HFFc6 (cell line): Measurements from ENCODE around the gene EPHA6. TPM values are rescaled to one million over a fixed set of nuclear protein-coding genes. Genes with fewer than 3 reads are reported as not detected.
"Not testable (repeated sequence)": the region's sequence is repeated elsewhere in the genome, so short reads cannot be mapped to it uniquely, and the experiment has no call there.

ENCODE experiments used
- DNase-seq: peaks from one replicate; pipeline ENCODE4 v3.0.0-alpha.2; 2018
- H3K27ac Mint-ChIP-seq: 2 replicates; pipeline ENCODE4 v1.8.0; 2020; ENCODE audit warnings: mild to moderate bottlenecking, mixed read lengths
- H3K27me3 Mint-ChIP-seq: 2 replicates; pipeline ENCODE4 v1.8.0; 2021; ENCODE audit warnings: mild to moderate bottlenecking, moderate library complexity, mixed read lengths; ENCODE audit not compliant: insufficient read depth
- H3K36me3 Mint-ChIP-seq: 2 replicates; pipeline ENCODE4 v1.8.0; 2021; ENCODE audit warnings: low read depth, mixed read lengths
- H3K4me1 Mint-ChIP-seq: 2 replicates; pipeline ENCODE4 v1.8.0; 2020; ENCODE audit warnings: low read depth, mixed read lengths
- H3K4me3 Mint-ChIP-seq: 2 replicates; pipeline ENCODE4 v1.8.0; 2020; ENCODE audit warnings: mild to moderate bottlenecking, moderate library complexity, mixed read lengths
- H3K9me3 Mint-ChIP-seq: 2 replicates; pipeline ENCODE4 v1.8.0; 2020; ENCODE audit warnings: mild to moderate bottlenecking, mixed read lengths
- CTCF ChIP-seq: fragments of 200-600 bp; sonication (generic); IDR thresholded peaks from 2 replicates; pipeline ENCODE4 v1.5.0; 2021; ENCODE audit warnings: antibody characterized with exemption, mild to moderate bottlenecking
- total RNA-seq, 6 experiments: library from RNA; stranded (reverse); fragmentation: NEBNext Ultra II Directional; extraction: Animal tissue kit (Norgen Biotek cat#: 25700); gene quantifications; 2 replicates in 1 of 6; 3 replicates in 5 of 6; pipeline ENCODE4 v1.2.3, GENCODE V29; 2021

Gene EPHA6
- total RNA-seq, 6 experiments from 2014 or later = not detected

GRCh38 chr3:97269202-97269601 lies 454.8 kb downstream of the EPHA6 start:
- Mint-ChIP-seq H3K27ac (no peak overlapping the region), H3K4me3 (no peak overlapping the region), H3K9me3 (peaks cover 11% of the 10 kb centered on the region; the same call in 1 of the 2 replicates)

GRCh38 chr3:97276879-97277550 lies 462.6 kb downstream of the EPHA6 start:
- peaks cover 32% of the 10 kb centered on the region for H3K9me3 Mint-ChIP-seq
- H3K4me3 Mint-ChIP-seq, H3K4me1 Mint-ChIP-seq, H3K27ac Mint-ChIP-seq, H3K27me3 Mint-ChIP-seq, H3K36me3 Mint-ChIP-seq, DNase-seq: not testable (repeated sequence)

More at GRCh38 chr3:97269202-97269601, 454.8 kb downstream of the EPHA6 start:
- H3K4me1 Mint-ChIP-seq = no peaks in the 10 kb centered on the region
- no peak for TF ChIP-seq CTCF
- H3K36me3 Mint-ChIP-seq = no peaks in the 10 kb centered on the region
- DNase-seq = no peak
- no peaks in the 10 kb centered on the region; the same call in 1 of the 2 replicates for H3K27me3 Mint-ChIP-seq

- TF ChIP-seq CTCF = no peak
- no peak for DNase-seq
- Mint-ChIP-seq H3K27me3 (no peaks in the 10 kb centered on the region), H3K4me3 (no peak overlapping the region), H3K9me3 (peaks cover 37% of the 10 kb centered on the region), H3K27ac (no peak overlapping the region), H3K36me3 (no peaks in the 10 kb centered on the region; the same call in 1 of the 2 replicates), H3K4me1 (no peaks in the 10 kb centered on the region)
Measured at GRCh38 chr3:97277708-97278107, 463.3 kb downstream of the EPHA6 start.

GRCh38 chr3:97278506-97278905 lies 464.1 kb downstream of the EPHA6 start:
- Mint-ChIP-seq H3K4me3 (no peak overlapping the region), H3K4me1 (no peaks in the 10 kb centered on the region), H3K36me3 (no peaks in the 10 kb centered on the region; the same call in 1 of the 2 replicates), H3K27ac (no peak overlapping the region), H3K27me3 (no peaks in the 10 kb centered on the region), H3K9me3 (peaks cover 31% of the 10 kb centered on the region)
- no peak for DNase-seq
- TF ChIP-seq CTCF = no peak

- Mint-ChIP-seq H3K27ac (no peak overlapping the region), H3K36me3 (no peaks in the 10 kb centered on the region; the same call in 1 of the 2 replicates), H3K4me3 (no peak overlapping the region), H3K9me3 (peaks cover 64% of the 10 kb centered on the region), H3K27me3 (no peaks in the 10 kb centered on the region), H3K4me1 (no peaks in the 10 kb centered on the region)
- no peak for DNase-seq
- no peak for TF ChIP-seq CTCF
Measured at GRCh38 chr3:97291901-97292300, 477.5 kb downstream of the EPHA6 start.

- peaks cover 60% of the 10 kb centered on the region for H3K9me3 Mint-ChIP-seq
- H3K27me3 Mint-ChIP-seq = no peaks in the 10 kb centered on the region
- DNase-seq = no peak
- H3K27ac Mint-ChIP-seq = no peak overlapping the region
- no peak overlapping the region for H3K4me3 Mint-ChIP-seq
- no peaks in the 10 kb centered on the region for H3K4me1 Mint-ChIP-seq
- H3K36me3 Mint-ChIP-seq = no peaks in the 10 kb centered on the region; the same call in 1 of the 2 replicates
- no peak for TF ChIP-seq CTCF
Measured at GRCh38 chr3:97293596-97294131, 479.3 kb downstream of the EPHA6 start.
